A549 treated with AZD2906 at 1 μM for 4 hours (cell line): ENCODE results near the gene CTSA. TPM values are rescaled to one million over a fixed set of nuclear protein-coding genes. Genes with fewer than 3 reads are reported as not detected.

ENCODE experiments used
- total RNA-seq: library from RNA; stranded (reverse); fragments of 200-300 nt; extraction: Qiagen RNA extraction; gene quantifications from 5 replicates; pipeline ENCODE4 v1.2.3, GENCODE V29; 2022

The CTSA gene
- total RNA-seq = 91.5 to 122 TPM (median 109 TPM) in 5 replicates

GRCh38 chr20:45890985-45891983 is at the start of gene CTSA, which contains the start of gene NEURL2:
TSS of gene CTSA (plus strand) at chr20:45891335. CDS start at chr20:45891569, 234 bp downstream.
TSS of gene NEURL2 (minus strand) at chr20:45891208. CDS start at chr20:45890991, 217 bp downstream.

GRCh38 chr20:45857114-45857881 is 33.8 kb upstream of the CTSA start, which contains the start of the genes ACOT8 and ZSWIM3:
TSS of gene ACOT8 (minus strand) at chr20:45857392. CDS start at chr20:45857315, 77 bp downstream.
TSS of gene ZSWIM3 (plus strand) at chr20:45857614. CDS start at chr20:45857826, 212 bp downstream.

GRCh38 chr20:45880988-45881788 is 9.9 kb upstream of the CTSA start, which contains the start of gene ZSWIM1:
TSS of gene ZSWIM1 (plus strand) at chr20:45881227. CDS start at chr20:45882593, 1,366 bp downstream.

GRCh38 chr20:45887346-45887715 is 3.8 kb upstream of the CTSA start, which contains the start of gene SPATA25:
TSS of gene SPATA25 (minus strand) at chr20:45887622. CDS start at chr20:45887590, 32 bp downstream.

GRCh38 chr20:45911486-45912343 is 20.6 kb downstream of the CTSA start, which contains the start of gene PLTP:
TSS of gene PLTP (minus strand) at chr20:45912155. CDS start at chr20:45911452, 703 bp downstream.

GRCh38 chr20:45934586-45935415 is 43.7 kb downstream of the CTSA start, which contains the start of gene PCIF1:
TSS of gene PCIF1 (plus strand) at chr20:45934683. CDS start at chr20:45939000, 4,317 bp downstream.

Other genes with a start within 250 kb of the CTSA start
- not detected in 5 replicates for gene WFDC11, start 221.1 kb upstream of the CTSA start, total RNA-seq
- not detected in 5 replicates for gene WFDC13, start 189.3 kb upstream of the CTSA start, total RNA-seq
- gene WFDC10B, start 186.3 kb upstream of the CTSA start, total RNA-seq = not detected in 5 replicates
- not detected in 5 replicates for gene SPINT4, start 169.0 kb upstream of the CTSA start, total RNA-seq
- not detected in 5 replicates for gene WFDC3, start 99.5 kb upstream of the CTSA start, total RNA-seq
- 30.2 to 35.8 TPM (median 35.2 TPM) in 5 replicates for gene DNTTIP1, start 99.4 kb upstream of the CTSA start, total RNA-seq
- 217 to 241 TPM (median 229 TPM) in 5 replicates for gene UBE2C, start 78.7 kb upstream of the CTSA start, total RNA-seq
- gene TNNC2, start 64.0 kb upstream of the CTSA start, total RNA-seq = 0.13 to 0.26 TPM (median 0.25 TPM) in 3 of 5 replicates, not detected in the others
- 8.7 to 10.8 TPM (median 10.1 TPM) in 5 replicates for gene SNX21, start 57.5 kb upstream of the CTSA start, total RNA-seq
- gene ACOT8, start 33.9 kb upstream of the CTSA start, total RNA-seq = 18.1 to 21.1 TPM (median 18.5 TPM) in 5 replicates
- 1.6 to 2.2 TPM (median 1.7 TPM) in 5 replicates for gene ZSWIM3, start 33.7 kb upstream of the CTSA start, total RNA-seq
- 4.9 to 5.9 TPM (median 5.8 TPM) in 5 replicates for gene ZSWIM1, start 10.1 kb upstream of the CTSA start, total RNA-seq
- gene SPATA25, start 3.7 kb upstream of the CTSA start, total RNA-seq = 0.23 to 0.48 TPM (median 0.30 TPM) in 5 replicates
- gene NEURL2, start 127 bp upstream of the CTSA start, total RNA-seq = 0.61 to 1.1 TPM (median 0.96 TPM) in 5 replicates
- gene PLTP, start 20.8 kb downstream of the CTSA start, total RNA-seq = 1.4 to 2.0 TPM (median 1.7 TPM) in 5 replicates
- 28.6 to 37.2 TPM (median 33.6 TPM) in 5 replicates for gene PCIF1, start 43.3 kb downstream of the CTSA start, total RNA-seq
- 6.6 to 9.5 TPM (median 8.6 TPM) in 5 replicates for gene ZNF335, start 80.9 kb downstream of the CTSA start, total RNA-seq
- gene MMP9, start 117.6 kb downstream of the CTSA start, total RNA-seq = 0.19 to 0.52 TPM (median 0.44 TPM) in 5 replicates
- gene SLC12A5, start 137.9 kb downstream of the CTSA start, total RNA-seq = 10.9 to 19.3 TPM (median 13.7 TPM) in 5 replicates
- 18.3 to 22.3 TPM (median 20.4 TPM) in 5 replicates for gene NCOA5, start 198.6 kb downstream of the CTSA start, total RNA-seq
- gene CD40, start 227.0 kb downstream of the CTSA start, total RNA-seq = 3.5 to 5.2 TPM (median 4.3 TPM) in 5 replicates